Peyer's patch (tissue), 4 donors: ENCODE data around the gene HDAC8.
A peak's percentile ranks its signal among the peaks of the same experiment; 100 is the strongest.

ENCODE experiments used
- POLR2A ChIP-seq, 2 donors: fragments of 450-650 bp; IDR thresholded peaks; one replicate each; pipeline ENCODE4 v1.5.1; 2017; ENCODE audit warnings: antibody characterized with exemption in 2 of 2, mild to moderate bottlenecking in 2 of 2, moderate library complexity in 2 of 2
- TF ChIP-seq, protein P1 (sequence below), 6 experiments: fragments of 450-650 bp in 4 of 6; fragments of 200-600 bp in 2 of 6; sonication (generic) in 1 of 6; IDR thresholded peaks; one replicate each; pipeline ENCODE4 v1.5.1; 2017 to 2019; ENCODE audit warnings: antibody characterized with exemption in 6 of 6, mild to moderate bottlenecking in 3 of 6, moderate library complexity in 1 of 6

- TF ChIP-seq, protein P1, sequence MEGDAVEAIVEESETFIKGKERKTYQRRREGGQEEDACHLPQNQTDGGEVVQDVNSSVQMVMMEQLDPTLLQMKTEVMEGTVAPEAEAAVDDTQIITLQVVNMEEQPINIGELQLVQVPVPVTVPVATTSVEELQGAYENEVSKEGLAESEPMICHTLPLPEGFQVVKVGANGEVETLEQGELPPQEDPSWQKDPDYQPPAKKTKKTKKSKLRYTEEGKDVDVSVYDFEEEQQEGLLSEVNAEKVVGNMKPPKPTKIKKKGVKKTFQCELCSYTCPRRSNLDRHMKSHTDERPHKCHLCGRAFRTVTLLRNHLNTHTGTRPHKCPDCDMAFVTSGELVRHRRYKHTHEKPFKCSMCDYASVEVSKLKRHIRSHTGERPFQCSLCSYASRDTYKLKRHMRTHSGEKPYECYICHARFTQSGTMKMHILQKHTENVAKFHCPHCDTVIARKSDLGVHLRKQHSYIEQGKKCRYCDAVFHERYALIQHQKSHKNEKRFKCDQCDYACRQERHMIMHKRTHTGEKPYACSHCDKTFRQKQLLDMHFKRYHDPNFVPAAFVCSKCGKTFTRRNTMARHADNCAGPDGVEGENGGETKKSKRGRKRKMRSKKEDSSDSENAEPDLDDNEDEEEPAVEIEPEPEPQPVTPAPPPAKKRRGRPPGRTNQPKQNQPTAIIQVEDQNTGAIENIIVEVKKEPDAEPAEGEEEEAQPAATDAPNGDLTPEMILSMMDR (IDR thresholded peaks at IDR 0.05), result peak in 3 of 6 experiments; percentile 29 to 33 (median 29)
- TF ChIP-seq POLR2A (IDR thresholded peaks at IDR 0.05), result no peak
Measured at GRCh38 chrX:72545990-72546389, 26.7 kb downstream of the HDAC8 start.
